Measurements from ENCODE around the gene KCNK18. TPM values are rescaled to one million over a fixed set of nuclear protein-coding genes. Genes with fewer than 3 reads are reported as not detected.
A peak's percentile ranks its signal among the peaks of the same experiment; 100 is the strongest.

The KCNK18 gene
- total and polyA plus RNA-seq, 2 experiments from 2014 or later, result not detected

GRCh38 chr10:117216611-117217195, 19.4 kb downstream of the KCNK18 start (continued):
- peak; percentile 76 to 100 for TF ChIP-seq CTCF (conservative IDR thresholded peaks at IDR 0.05; ENCODE audit: low read depth in 2 of 2)
- no peak for TF ChIP-seq EZH2 (IDR thresholded peaks at IDR 0.05; ENCODE audit: low read depth, unreplicated experiment)

DNA sequence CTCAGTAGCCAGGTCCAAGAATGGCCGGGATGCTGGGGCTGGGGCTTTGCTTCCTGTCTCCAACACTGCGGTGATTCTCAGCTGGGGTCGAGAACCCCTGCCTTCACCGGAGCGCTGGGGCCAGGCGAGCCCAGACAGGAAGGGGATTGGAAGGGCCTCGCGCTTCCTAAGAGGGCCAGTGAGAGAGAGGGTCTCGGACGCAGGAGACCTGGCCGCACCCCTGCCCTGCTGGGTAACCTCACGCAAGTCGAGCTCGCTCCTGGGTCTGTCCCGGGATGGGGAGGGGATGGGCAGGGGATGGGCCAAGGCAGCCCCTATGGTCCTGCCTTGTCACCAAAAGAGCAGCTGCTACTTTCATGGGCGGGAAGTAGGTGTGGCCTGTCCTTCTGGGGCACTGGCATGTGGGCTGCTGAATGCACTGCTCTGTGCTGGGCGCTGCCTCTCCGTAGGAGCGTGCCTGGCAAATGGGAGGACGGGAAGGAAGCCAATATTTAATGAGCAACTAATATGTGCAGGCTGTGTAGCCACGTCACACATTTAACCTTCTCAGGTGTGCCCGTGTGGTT, 20.0 kb downstream of the KCNK18 start:
- Mint-ChIP-seq H3K27ac (no peak overlapping the region), H3K9me3 (peaks cover 5% of the 10 kb centered on the region; the same call in 2 of the 3 replicates), H3K4me3 (peak overlapping the region; percentile 75), H3K4me1 (peaks cover 12% of the 10 kb centered on the region; the same call in 2 of the 3 replicates), H3K36me3 (ENCODE audit: low read depth) (no peaks in the 10 kb centered on the region), H3K27me3 (ENCODE audit: insufficient read depth, low read depth, poor library complexity) (peaks cover 40% of the 10 kb centered on the region)
- Histone ChIP-seq H2AFZ (peak overlapping the region; percentile 99), H3K27ac (ENCODE audit: low read depth) (no peak overlapping the region), H4K20me1 (replicated peaks; ENCODE audit: insufficient read depth) (no peaks in the 10 kb centered on the region; the same call in 1 of the 2 replicates), H3F3A (replicated peaks; ENCODE audit: low read depth) (0 out of 2 replicates have a peak, but pooled peaks cover 3% of the 10 kb centered on the region), H3K9me2 (ENCODE audit: insufficient read depth) (no peaks in the 10 kb centered on the region), H3K79me2 (replicated peaks; ENCODE audit: insufficient read depth) (no peaks in the 10 kb centered on the region), H3K4me2 (peak overlapping the region; percentile 94), H3K27me3 (ENCODE audit: insufficient read depth) (peaks cover 41% of the 10 kb centered on the region), H3K4me3 (peak overlapping the region; percentile 72), H3K4me1 (ENCODE audit: insufficient read depth) (peaks cover 6% of the 10 kb centered on the region; the same call in 1 of the 2 replicates), H3K36me3 (ENCODE audit: insufficient read depth) (no peaks in the 10 kb centered on the region)
- TF ChIP-seq EZH2phosphoT487 (IDR thresholded peaks at IDR 0.05; ENCODE audit: unreplicated experiment), result no peak
- TF ChIP-seq, protein P1, sequence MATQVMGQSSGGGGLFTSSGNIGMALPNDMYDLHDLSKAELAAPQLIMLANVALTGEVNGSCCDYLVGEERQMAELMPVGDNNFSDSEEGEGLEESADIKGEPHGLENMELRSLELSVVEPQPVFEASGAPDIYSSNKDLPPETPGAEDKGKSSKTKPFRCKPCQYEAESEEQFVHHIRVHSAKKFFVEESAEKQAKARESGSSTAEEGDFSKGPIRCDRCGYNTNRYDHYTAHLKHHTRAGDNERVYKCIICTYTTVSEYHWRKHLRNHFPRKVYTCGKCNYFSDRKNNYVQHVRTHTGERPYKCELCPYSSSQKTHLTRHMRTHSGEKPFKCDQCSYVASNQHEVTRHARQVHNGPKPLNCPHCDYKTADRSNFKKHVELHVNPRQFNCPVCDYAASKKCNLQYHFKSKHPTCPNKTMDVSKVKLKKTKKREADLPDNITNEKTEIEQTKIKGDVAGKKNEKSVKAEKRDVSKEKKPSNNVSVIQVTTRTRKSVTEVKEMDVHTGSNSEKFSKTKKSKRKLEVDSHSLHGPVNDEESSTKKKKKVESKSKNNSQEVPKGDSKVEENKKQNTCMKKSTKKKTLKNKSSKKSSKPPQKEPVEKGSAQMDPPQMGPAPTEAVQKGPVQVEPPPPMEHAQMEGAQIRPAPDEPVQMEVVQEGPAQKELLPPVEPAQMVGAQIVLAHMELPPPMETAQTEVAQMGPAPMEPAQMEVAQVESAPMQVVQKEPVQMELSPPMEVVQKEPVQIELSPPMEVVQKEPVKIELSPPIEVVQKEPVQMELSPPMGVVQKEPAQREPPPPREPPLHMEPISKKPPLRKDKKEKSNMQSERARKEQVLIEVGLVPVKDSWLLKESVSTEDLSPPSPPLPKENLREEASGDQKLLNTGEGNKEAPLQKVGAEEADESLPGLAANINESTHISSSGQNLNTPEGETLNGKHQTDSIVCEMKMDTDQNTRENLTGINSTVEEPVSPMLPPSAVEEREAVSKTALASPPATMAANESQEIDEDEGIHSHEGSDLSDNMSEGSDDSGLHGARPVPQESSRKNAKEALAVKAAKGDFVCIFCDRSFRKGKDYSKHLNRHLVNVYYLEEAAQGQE (IDR thresholded peaks at IDR 0.05; ENCODE audit: unreplicated experiment), result no peak
- no peak for TF ChIP-seq CREB1 (CRISPR knock-in tag; IDR thresholded peaks at IDR 0.05; ENCODE audit: low read depth)
- TF ChIP-seq JUNB (IDR thresholded peaks at IDR 0.05; ENCODE audit: unreplicated experiment), result no peak
- no peak for TF ChIP-seq ZNF462 (CRISPR knock-in tag; IDR thresholded peaks at IDR 0.05)
- DNase-seq (ENCODE audit: low spot score), result peak; percentile 65
- ATAC-seq, result peak; percentile 72
